HEK293 (cell line): ENCODE data around the gene ITGA5.

ENCODE experiments used
- CTCF ChIA-PET: fragments of 350-600 bp; formaldehyde crosslinking; extraction: SDS; loops from one replicate; lab custom pipeline; 2021; ENCODE audit warnings: antibody characterized with exemption; lab: Yijun Ruan, JAX
- POLR2A ChIA-PET: fragments of 300-600 bp; formaldehyde crosslinking; extraction: SDS; loops from one replicate; lab custom pipeline; 2020; ENCODE audit warnings: antibody characterized with exemption, inconsistent platforms; lab: Yijun Ruan, JAX
- H3K27ac ChIP-seq: fragments of 200-500 bp; sonication (Bioruptor generic); 2 replicates; pipeline ENCODE4 v1.5.1; 2014; ENCODE audit warnings: low read depth, low read length, control low read depth, inconsistent platforms; ENCODE audit errors: extremely low read depth
- H3K36me3 ChIP-seq, 2 experiments: fragments of 200-500 bp in 1 of 2; sonication (Bioruptor generic) in 1 of 2; 1 replicate in 1 of 2; 2 replicates in 1 of 2; pipeline ENCODE4 v1.5.1; 2014 to 2017; ENCODE audit warnings: inconsistent platforms in 2 of 2, low read length in 2 of 2; ENCODE audit not compliant: control insufficient read depth in 2 of 2, insufficient read depth in 1 of 2
- H3K4me1 ChIP-seq: fragments of 200-500 bp; sonication (Bioruptor generic); 2 replicates; pipeline ENCODE4 v1.5.1; 2014; ENCODE audit warnings: mild to moderate bottlenecking, low read length, inconsistent platforms; ENCODE audit not compliant: control insufficient read depth, insufficient read depth
- H3K4me3 ChIP-seq: 2 replicates; pipeline ENCODE4 v1.5.1; 2011; ENCODE audit warnings: low read depth, mild to moderate bottlenecking, control low read depth, low read length, moderate library complexity
- H3K9me3 ChIP-seq: fragments of 200-500 bp; sonication (Bioruptor generic); 2 replicates; pipeline ENCODE4 v1.5.1; 2014; ENCODE audit warnings: low read depth, low read length, inconsistent platforms; ENCODE audit not compliant: control insufficient read depth, insufficient read depth
- GLIS1 ChIP-seq: fragments of 450-650 bp; formaldehyde crosslinking; IDR thresholded peaks from 2 replicates; pipeline ENCODE4 v1.5.1; 2016; ENCODE audit warnings: missing biosample characterization, missing genetic modification characterization
- HIC1 ChIP-seq: fragments of 450-650 bp; formaldehyde crosslinking; IDR thresholded peaks from 2 replicates; pipeline ENCODE4 v1.5.1; 2016; ENCODE audit warnings: missing biosample characterization, missing genetic modification characterization
- IKZF3 ChIP-seq: fragments of 450-650 bp; IDR thresholded peaks from 2 replicates; pipeline ENCODE4 v1.5.0; 2018; ENCODE audit warnings: missing biosample characterization, mild to moderate bottlenecking, missing genetic modification characterization, moderate library complexity
- KLF10 ChIP-seq: fragments of 450-650 bp; IDR thresholded peaks from 2 replicates; pipeline ENCODE4 v1.5.1; 2018; ENCODE audit warnings: missing biosample characterization, mild to moderate bottlenecking, missing genetic modification characterization
- KLF16 ChIP-seq: fragments of 450-650 bp; formaldehyde crosslinking; IDR thresholded peaks from 2 replicates; pipeline ENCODE4 v1.5.1; 2017; ENCODE audit warnings: missing biosample characterization, missing genetic modification characterization
- KLF9 ChIP-seq: fragments of 450-650 bp; formaldehyde crosslinking; IDR thresholded peaks from 2 replicates; pipeline ENCODE4 v1.5.1; 2016; ENCODE audit warnings: missing biosample characterization, missing genetic modification characterization, low read depth
- PRDM10 ChIP-seq: fragments of 450-650 bp; formaldehyde crosslinking; IDR thresholded peaks from 2 replicates; pipeline ENCODE4 v1.5.1; 2016; ENCODE audit warnings: missing biosample characterization, missing genetic modification characterization
- TRIM28 ChIP-seq: IDR thresholded peaks from 2 replicates; pipeline ENCODE4 v1.6.1; 2011; ENCODE audit warnings: low read length, control low read depth, borderline replicate concordance
- ZBTB17 ChIP-seq: fragments of 450-650 bp; formaldehyde crosslinking; IDR thresholded peaks from 2 replicates; pipeline ENCODE4 v1.5.1; 2016; ENCODE audit warnings: missing biosample characterization, missing genetic modification characterization
- ZBTB20 ChIP-seq: fragments of 450-650 bp; formaldehyde crosslinking; IDR thresholded peaks from 2 replicates; pipeline ENCODE4 v1.5.1; 2016; ENCODE audit warnings: missing biosample characterization, missing genetic modification characterization
- ZBTB8A ChIP-seq: fragments of 450-650 bp; formaldehyde crosslinking; IDR thresholded peaks from 2 replicates; pipeline ENCODE4 v1.5.1; 2016; ENCODE audit warnings: missing biosample characterization, missing genetic modification characterization
- ZFP3 ChIP-seq: fragments of 450-650 bp; formaldehyde crosslinking; IDR thresholded peaks from 2 replicates; pipeline ENCODE4 v1.5.1; 2016; ENCODE audit warnings: low read depth, missing biosample characterization, missing genetic modification characterization
- ZNF16 ChIP-seq: fragments of 450-650 bp; formaldehyde crosslinking; IDR thresholded peaks from 2 replicates; pipeline ENCODE4 v1.5.1; 2016; ENCODE audit warnings: low read depth, missing biosample characterization, missing genetic modification characterization
- ZNF211 ChIP-seq: fragments of 450-650 bp; formaldehyde crosslinking; IDR thresholded peaks from 2 replicates; pipeline ENCODE4 v1.5.1; 2016; ENCODE audit warnings: low read depth, missing biosample characterization, missing genetic modification characterization
- ZNF335 ChIP-seq: fragments of 450-650 bp; formaldehyde crosslinking; conservative IDR thresholded peaks from 2 replicates; pipeline ENCODE4 v1.5.1; 2016; ENCODE audit warnings: missing biosample characterization, missing genetic modification characterization
- ZNF394 ChIP-seq: fragments of 450-650 bp; formaldehyde crosslinking; IDR thresholded peaks from 2 replicates; pipeline ENCODE4 v1.5.1; 2016; ENCODE audit warnings: missing biosample characterization, missing genetic modification characterization, mild to moderate bottlenecking, moderate library complexity, borderline replicate concordance
- ZNF398 ChIP-seq: fragments of 450-650 bp; formaldehyde crosslinking; IDR thresholded peaks from 2 replicates; pipeline ENCODE4 v1.5.1; 2017; ENCODE audit warnings: missing biosample characterization, missing genetic modification characterization
- ZNF501 ChIP-seq: fragments of 450-650 bp; formaldehyde crosslinking; IDR thresholded peaks from 2 replicates; pipeline ENCODE4 v1.5.1; 2016; ENCODE audit warnings: missing biosample characterization, missing genetic modification characterization
- ZNF558 ChIP-seq: fragments of 450-650 bp; formaldehyde crosslinking; IDR thresholded peaks from 2 replicates; pipeline ENCODE4 v1.5.1; 2016; ENCODE audit warnings: missing biosample characterization, missing genetic modification characterization
- ZNF571 ChIP-seq: fragments of 450-650 bp; formaldehyde crosslinking; IDR thresholded peaks from 2 replicates; pipeline ENCODE4 v1.5.0; 2017; ENCODE audit warnings: missing biosample characterization, missing genetic modification characterization
- ZNF843 ChIP-seq: fragments of 450-650 bp; formaldehyde crosslinking; IDR thresholded peaks from 2 replicates; pipeline ENCODE4 v1.5.1; 2016; ENCODE audit warnings: missing biosample characterization, missing genetic modification characterization
- ZSCAN23 ChIP-seq: fragments of 450-650 bp; formaldehyde crosslinking; IDR thresholded peaks from 2 replicates; pipeline ENCODE4 v1.5.1; 2016; ENCODE audit warnings: missing biosample characterization, missing genetic modification characterization

Gene ITGA5

GRCh38 chr12:54421175-54421878 is 2.3 kb upstream of the ITGA5 start:
- Histone ChIP-seq H3K36me3 (no peaks in the 10 kb centered on the region), H3K9me3 (no peaks in the 10 kb centered on the region), H3K27ac (no peak overlapping the region), H3K4me1 (peaks cover 11% of the 10 kb centered on the region), H3K4me3 (no peak overlapping the region)
- TF ChIP-seq PRDM10 (tag by site-specific recombination): peak; percentile 27
- no peak for TF ChIP-seq KLF9 (tag by site-specific recombination)
- peak; percentile 36; the same call in 1 of the 2 replicates for TF ChIP-seq ZBTB17 (tag by site-specific recombination)
- peak; percentile 71 for TF ChIP-seq ZNF398
- POLR2A ChIA-PET: no interaction called here
- CTCF ChIA-PET: interaction anchor here (0.8 to 14.5 kb wide), 4 partner anchors 11 to 28 kb away, joined by 3 to 227 read pairs (median 48); no protein-coding TSS in a partner anchor

- ChIA-PET CTCF (interaction anchor here (0.8 to 14.5 kb wide), 6 partner anchors 10 to 41 kb away, joined by 3 to 227 read pairs (median 6); no protein-coding TSS in a partner anchor), POLR2A (interaction anchor here (0.7 to 1.3 kb wide), 4 partner anchors 12 to 558 kb away, joined by 3 to 5 read pairs (median 4); no protein-coding TSS in a partner anchor)
- TF ChIP-seq GLIS1 (tag by site-specific recombination) (peak; percentile 37; the same call in 1 of the 2 replicates), ZNF843 (no peak), ZBTB8A (tag by site-specific recombination) (0 out of 2 replicates have a peak, but pooled peaks have one; percentile 26), ZNF394 (peak; percentile 75)
- Histone ChIP-seq H3K4me1 (peaks cover 11% of the 10 kb centered on the region), H3K27ac (no peak overlapping the region), H3K4me3 (no peak overlapping the region), H3K9me3 (no peaks in the 10 kb centered on the region), H3K36me3 (no peaks in the 10 kb centered on the region)
Measured at GRCh38 chr12:54420766-54421144, 1.7 kb upstream of the ITGA5 start.

GRCh38 chr12:54418441-54419087 is 502 bp downstream of the ITGA5 start:
- H3K4me3 ChIP-seq: peak overlapping the region; percentile 74
- H3K27ac ChIP-seq: peak overlapping the region; percentile 78; the same call in 1 of the 2 replicates
- H3K36me3 ChIP-seq: no peaks in the 10 kb centered on the region
- ChIA-PET CTCF (interaction anchor here (0.6 to 14.5 kb wide), 8 partner anchors 9 to 41 kb away, joined by 3 to 227 read pairs (median 6); no protein-coding TSS in a partner anchor), POLR2A (interaction anchor here (0.6 to 1.4 kb wide), 4 partner anchors 9 to 19 kb away, joined by 3 to 5 read pairs (median 4); no protein-coding TSS in a partner anchor)
- H3K9me3 ChIP-seq: no peaks in the 10 kb centered on the region
- H3K4me1 ChIP-seq: peaks cover 11% of the 10 kb centered on the region
- TF ChIP-seq ZNF558 (tag by site-specific recombination) (no peak), ZSCAN23 (no peak), KLF10 (tag by site-specific recombination) (no peak; the same call in 1 of the 2 replicates), ZBTB8A (tag by site-specific recombination) (0 out of 2 replicates have a peak, but pooled peaks have one; percentile 2), KLF16 (tag by site-specific recombination) (no peak), ZNF335 (tag by site-specific recombination) (no peak; the same call in 1 of the 2 replicates), TRIM28 (no peak), ZNF571 (tag by site-specific recombination) (no peak), ZNF211 (tag by site-specific recombination) (no peak), ZNF16 (tag by site-specific recombination) (no peak), GLIS1 (tag by site-specific recombination) (no peak), ZBTB20 (tag by site-specific recombination) (peak; percentile 91), ZNF501 (tag by site-specific recombination) (0 out of 2 replicates have a peak, but pooled peaks have one; percentile 29), ZFP3 (tag by site-specific recombination) (no peak), IKZF3 (tag by site-specific recombination) (no peak), HIC1 (tag by site-specific recombination) (no peak)
